ENCODE data around the gene RNF166. TPM values are rescaled to one million over a fixed set of nuclear protein-coding genes. Genes with fewer than 3 reads are reported as not detected.

RNF166 gene
- total RNA-seq, 1 donor = 14.5 TPM

DNA sequence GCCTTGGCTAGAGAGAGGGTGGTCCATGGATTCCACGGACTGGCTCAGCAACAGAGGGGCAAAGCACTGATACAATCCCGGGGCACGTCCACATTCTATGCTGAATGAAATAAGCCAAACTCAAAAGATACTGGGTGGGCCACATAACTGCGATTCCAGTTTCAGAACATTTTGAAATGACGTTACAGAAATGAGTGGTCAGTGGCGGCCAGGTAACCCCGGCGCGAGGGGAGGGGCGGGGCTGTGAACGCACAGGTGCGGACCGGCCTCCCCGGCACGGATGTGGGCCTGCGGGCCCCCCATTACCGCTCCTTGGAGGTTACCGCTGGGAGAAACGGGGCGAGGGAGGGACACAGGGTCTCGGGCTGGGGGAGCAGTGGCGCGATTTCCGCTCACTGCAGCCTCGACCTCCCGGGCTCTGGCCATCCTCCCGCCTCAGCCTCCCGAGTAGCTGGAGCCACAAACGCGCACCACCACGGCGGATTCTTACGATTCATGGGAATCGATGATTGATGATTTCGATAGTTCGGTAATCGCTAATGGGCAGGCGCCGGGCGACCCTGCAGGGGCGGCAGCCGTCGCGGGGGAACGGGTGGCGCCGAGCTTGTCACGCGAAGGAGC lies 43.9 kb downstream of the RNF166 start:
- Histone ChIP-seq H4K20me1 (ENCODE audit: insufficient read depth, low read length) (peaks cover 8% of the 10 kb centered on the region), H3K4me1 (ENCODE audit: insufficient read depth, low read length) (peaks cover 3% of the 10 kb centered on the region), H3K4me2 (ENCODE audit: insufficient read depth, low read length) (peak overlapping the region; percentile 87), H3K79me2 (ENCODE audit: insufficient read depth, low read length) (peaks cover 43% of the 10 kb centered on the region), H3K27me3 (ENCODE audit: insufficient read depth, low read length) (no peaks in the 10 kb centered on the region), H3K36me3 (ENCODE audit: insufficient read depth, low read length) (no peaks in the 10 kb centered on the region), H3K4me3 (ENCODE audit: insufficient read depth, low read length) (peak overlapping the region; percentile 91), H3K9me3 (ENCODE audit: low read depth, low read length) (no peaks in the 10 kb centered on the region), H3K27ac (ENCODE audit: low read depth, low read length) (peak overlapping the region; percentile 83), H2AFZ (ENCODE audit: low read length) (peak overlapping the region; percentile 90)
- peak; percentile 82 for DNase-seq (ENCODE audit: insufficient read length, low spot score, missing footprints)
- TF ChIP-seq, protein P1, sequence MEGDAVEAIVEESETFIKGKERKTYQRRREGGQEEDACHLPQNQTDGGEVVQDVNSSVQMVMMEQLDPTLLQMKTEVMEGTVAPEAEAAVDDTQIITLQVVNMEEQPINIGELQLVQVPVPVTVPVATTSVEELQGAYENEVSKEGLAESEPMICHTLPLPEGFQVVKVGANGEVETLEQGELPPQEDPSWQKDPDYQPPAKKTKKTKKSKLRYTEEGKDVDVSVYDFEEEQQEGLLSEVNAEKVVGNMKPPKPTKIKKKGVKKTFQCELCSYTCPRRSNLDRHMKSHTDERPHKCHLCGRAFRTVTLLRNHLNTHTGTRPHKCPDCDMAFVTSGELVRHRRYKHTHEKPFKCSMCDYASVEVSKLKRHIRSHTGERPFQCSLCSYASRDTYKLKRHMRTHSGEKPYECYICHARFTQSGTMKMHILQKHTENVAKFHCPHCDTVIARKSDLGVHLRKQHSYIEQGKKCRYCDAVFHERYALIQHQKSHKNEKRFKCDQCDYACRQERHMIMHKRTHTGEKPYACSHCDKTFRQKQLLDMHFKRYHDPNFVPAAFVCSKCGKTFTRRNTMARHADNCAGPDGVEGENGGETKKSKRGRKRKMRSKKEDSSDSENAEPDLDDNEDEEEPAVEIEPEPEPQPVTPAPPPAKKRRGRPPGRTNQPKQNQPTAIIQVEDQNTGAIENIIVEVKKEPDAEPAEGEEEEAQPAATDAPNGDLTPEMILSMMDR (IDR thresholded peaks at IDR 0.05; ENCODE audit: extremely low read depth, low read depth, low read length) = no peak

DNA sequence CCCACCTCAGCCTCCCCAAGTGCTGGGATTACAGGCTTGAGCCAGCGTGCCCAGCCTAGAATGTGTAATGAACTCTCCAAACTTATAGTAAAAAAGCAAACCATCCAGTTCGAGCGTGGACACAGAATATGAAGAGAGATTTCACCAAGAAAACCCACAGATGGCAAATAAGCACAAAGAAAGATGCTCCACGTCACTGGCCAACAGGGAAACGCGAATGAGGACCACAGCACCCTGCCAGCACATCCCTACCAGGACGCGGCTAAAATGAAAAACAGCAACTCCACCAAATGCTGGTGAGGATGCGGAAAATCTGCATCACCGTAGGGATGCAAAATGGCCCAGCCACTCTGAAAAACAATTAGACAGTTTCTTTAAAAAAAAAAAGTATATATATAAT lies 44.7 kb downstream of the RNF166 start:
- H3K4me1 ChIP-seq (ENCODE audit: insufficient read depth, low read length) = peaks cover 3% of the 10 kb centered on the region
- H4K20me1 ChIP-seq (ENCODE audit: insufficient read depth, low read length) = peaks cover 8% of the 10 kb centered on the region
- H2AFZ ChIP-seq (ENCODE audit: low read length) = no peak overlapping the region
- no peaks in the 10 kb centered on the region for H3K27me3 ChIP-seq (ENCODE audit: insufficient read depth, low read length)
- H3K9me3 ChIP-seq (ENCODE audit: low read depth, low read length) = no peaks in the 10 kb centered on the region
- DNase-seq (ENCODE audit: insufficient read length, low spot score, missing footprints) = peak; percentile 60
- TF ChIP-seq, protein P1 (IDR thresholded peaks at IDR 0.05; ENCODE audit: extremely low read depth, low read depth, low read length) = no peak
- H3K36me3 ChIP-seq (ENCODE audit: insufficient read depth, low read length) = no peaks in the 10 kb centered on the region
- no peak overlapping the region for H3K27ac ChIP-seq (ENCODE audit: low read depth, low read length)
- no peak overlapping the region for H3K4me3 ChIP-seq (ENCODE audit: insufficient read depth, low read length)
- H3K4me2 ChIP-seq (ENCODE audit: insufficient read depth, low read length) = no peak overlapping the region
- peaks cover 46% of the 10 kb centered on the region for H3K79me2 ChIP-seq (ENCODE audit: insufficient read depth, low read length)

DNA sequence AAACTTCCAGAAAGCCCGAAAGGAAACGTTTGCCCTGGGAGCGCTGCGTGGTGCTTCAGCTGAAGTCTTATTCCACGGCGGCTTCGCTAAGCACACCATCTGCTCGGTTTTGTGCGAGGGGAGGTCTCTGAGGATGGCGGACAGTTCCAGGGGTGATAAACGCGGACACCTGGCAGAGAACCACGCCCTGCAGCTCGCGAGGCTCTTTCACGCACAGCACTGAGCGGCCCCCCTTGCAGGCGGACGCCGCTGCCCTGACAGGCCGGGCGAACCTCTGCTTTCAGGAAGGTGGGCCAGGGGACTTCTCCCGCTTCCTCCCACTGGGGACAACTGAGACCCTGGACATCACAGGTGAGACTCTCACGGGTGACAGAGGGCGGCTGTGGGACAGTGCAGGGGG lies 47.0 kb downstream of the RNF166 start:
- DNase-seq (ENCODE audit: insufficient read length, low spot score, missing footprints) = peak; percentile 62
- peaks cover 8% of the 10 kb centered on the region for H4K20me1 ChIP-seq (ENCODE audit: insufficient read depth, low read length)
- no peak overlapping the region for H3K4me3 ChIP-seq (ENCODE audit: insufficient read depth, low read length)
- H3K79me2 ChIP-seq (ENCODE audit: insufficient read depth, low read length) = peaks cover 46% of the 10 kb centered on the region
- H3K9me3 ChIP-seq (ENCODE audit: low read depth, low read length) = no peaks in the 10 kb centered on the region
- no peak overlapping the region for H3K27ac ChIP-seq (ENCODE audit: low read depth, low read length)
- peaks cover 8% of the 10 kb centered on the region for H3K36me3 ChIP-seq (ENCODE audit: insufficient read depth, low read length)
- H3K4me2 ChIP-seq (ENCODE audit: insufficient read depth, low read length) = no peak overlapping the region
- H2AFZ ChIP-seq (ENCODE audit: low read length) = no peak overlapping the region
- H3K27me3 ChIP-seq (ENCODE audit: insufficient read depth, low read length) = no peaks in the 10 kb centered on the region
- peaks cover 3% of the 10 kb centered on the region for H3K4me1 ChIP-seq (ENCODE audit: insufficient read depth, low read length)
- TF ChIP-seq, protein P1 (IDR thresholded peaks at IDR 0.05; ENCODE audit: extremely low read depth, low read depth, low read length) = no peak

GRCh38 chr16:88658714-88659113 lies 47.5 kb downstream of the RNF166 start:
- H3K36me3 ChIP-seq (ENCODE audit: insufficient read depth, low read length) = peaks cover 8% of the 10 kb centered on the region
- no peaks in the 10 kb centered on the region for H3K27me3 ChIP-seq (ENCODE audit: insufficient read depth, low read length)
- no peak overlapping the region for H3K4me3 ChIP-seq (ENCODE audit: insufficient read depth, low read length)
- TF ChIP-seq, protein P1 (IDR thresholded peaks at IDR 0.05; ENCODE audit: extremely low read depth, low read depth, low read length) = no peak
- H3K4me1 ChIP-seq (ENCODE audit: insufficient read depth, low read length) = peaks cover 3% of the 10 kb centered on the region
- no peak overlapping the region for H3K27ac ChIP-seq (ENCODE audit: low read depth, low read length)
- H4K20me1 ChIP-seq (ENCODE audit: insufficient read depth, low read length) = peaks cover 8% of the 10 kb centered on the region
- no peaks in the 10 kb centered on the region for H3K9me3 ChIP-seq (ENCODE audit: low read depth, low read length)
- H3K79me2 ChIP-seq (ENCODE audit: insufficient read depth, low read length) = peaks cover 42% of the 10 kb centered on the region
- H3K4me2 ChIP-seq (ENCODE audit: insufficient read depth, low read length) = no peak overlapping the region
- peak; percentile 83 for DNase-seq (ENCODE audit: insufficient read length, low spot score, missing footprints)
- no peak overlapping the region for H2AFZ ChIP-seq (ENCODE audit: low read length)
